Right lobe of liver (tissue), 6 donors: ENCODE results near the gene SPTB. TPM values are rescaled to one million over a fixed set of nuclear protein-coding genes. Genes with fewer than 3 reads are reported as not detected.

Source experiments
- ATAC-seq, 4 donors: fragments of 200-7000 bp; cut with Tn5 transposase; one replicate each; pipeline ENCODE4 v1.9.1; 2020; ENCODE audit warnings: mild to moderate bottlenecking in 4 of 4, moderate library complexity in 4 of 4
- DNase-seq, 3 donors: peaks; one replicate each; pipeline ENCODE4 v3.0.0-alpha.2; 2020
- H3K27ac ChIP-seq, 3 donors: fragments of 200-600 bp; one replicate each; pipeline ENCODE4 v1.8.0; 2022
- H3K27me3 ChIP-seq, 2 donors: fragments of 200-600 bp; one replicate each; pipeline ENCODE4 v1.8.0; 2022
- H3K36me3 ChIP-seq, 4 donors: fragments of 200-600 bp; sonication (generic) in 1 of 4; one replicate each; pipeline versions ENCODE4 v1.5.1 to v1.8.0; 2017 to 2022; ENCODE audit warnings: control low read depth in 1 of 4
- H3K4me1 ChIP-seq, 4 donors: fragments of 200-600 bp; sonication (generic) in 1 of 4; one replicate each; pipeline versions ENCODE4 v1.5.1 to v1.8.0; 2017 to 2022; ENCODE audit warnings: control low read depth in 1 of 4
- H3K4me3 ChIP-seq, 3 donors: fragments of 200-600 bp; one replicate each; pipeline ENCODE4 v1.8.0; 2022
- H3K9me3 ChIP-seq, 4 donors: fragments of 200-600 bp; sonication (generic) in 1 of 4; one replicate each; pipeline versions ENCODE4 v1.5.1 to v1.8.0; 2017 to 2022; ENCODE audit warnings: control low read depth in 1 of 4
- CTCF ChIP-seq, 4 donors: fragments of 200-600 bp in 3 of 4; fragments of 450-650 bp in 1 of 4; IDR thresholded peaks; one replicate each; pipeline versions ENCODE4 v1.5.1 to v1.8.0; 2016 to 2022; ENCODE audit warnings: antibody characterized with exemption in 4 of 4, mild to moderate bottlenecking in 2 of 4
- POLR2A ChIP-seq: fragments of 450-650 bp; IDR thresholded peaks from one replicate; pipeline ENCODE4 v1.6.1; 2017; ENCODE audit warnings: antibody characterized with exemption, mild to moderate bottlenecking
- WGBS: methylation state at CpG from one replicate; pipeline ENCODE4 v1.1.6; 2018; ENCODE audit warnings: low coverage, low lambda C conversion rate; ENCODE audit not compliant: insufficient coverage; ENCODE audit errors: missing lambda C conversion rate; 5-methylcytosine and 5-hydroxymethylcytosine counted together
- intact Hi-C, 2 donors: fragments of 100-400 bp; cut with DNase I; formaldehyde crosslinking; loops; one replicate each; pipeline versions ENCODE4 v1.11.2 to v1.14.1; 2022
- total RNA-seq, 6 experiments: library from RNA; depleted of rRNA in 2 of 6; stranded (reverse); fragments of >200 nt in 2 of 6; fragmentation: NEBNext Ultra II Directional in 3 of 6; extraction: Animal tissue kit (Norgen Biotek cat#: 25700) in 3 of 6; gene quantifications; one replicate each; pipeline versions ENCODE4 v1.1.0 to v1.2.4, GENCODE V29; 2016 to 2023
- donor health status: DM: no; HTN: yes; CAD: no.
- donor health status: DM: no; HTN: no; CAD: no.
- donor health status: DM: no; HTN: no; CAD: no.
- donor health status: DM: no; HTN: yes; CAD: no.
- donor health status: DM: no; HTN: yes; CAD: no.

The SPTB gene
- total RNA-seq, 6 experiments from 2014 or later = 0.12 to 2.4 (median 0.72) TPM

GRCh38 chr14:64729386-64730060 lies 150.2 kb downstream of the SPTB start:
- 54% methylated on average over 3 of the region's 5 CpGs for WGBS
- peak in 2 of 3 donors; percentile 16 to 22 for DNase-seq
- Histone ChIP-seq H3K36me3 (peaks cover 0 to 37% (median 7%) of the 10 kb centered on the region in 4 donors), H3K27ac (no peak overlapping the region), H3K4me1 (peaks cover 0 to 3% (median 0%) of the 10 kb centered on the region in 4 donors), H3K27me3 (no peaks in the 10 kb centered on the region), H3K4me3 (no peak overlapping the region), H3K9me3 (no peaks in the 10 kb centered on the region)
- no peak for TF ChIP-seq CTCF (IDR thresholded peaks at IDR 0.05)
- no peak for TF ChIP-seq POLR2A
- intact Hi-C loops = no loop called here
- ATAC-seq = no peak

- WGBS = 85% methylated on average over 5 of the region's 10 CpGs
- Histone ChIP-seq H3K27ac (no peak overlapping the region), H3K27me3 (no peaks in the 10 kb centered on the region), H3K4me3 (no peak overlapping the region), H3K9me3 (no peaks in the 10 kb centered on the region), H3K36me3 (peaks cover 0 to 37% (median 7%) of the 10 kb centered on the region in 4 donors), H3K4me1 (peaks cover 0 to 7% (median 2%) of the 10 kb centered on the region in 4 donors)
- ATAC-seq (no peak), DNase-seq (peak in 2 of 3 donors; percentile 15 to 34)
- intact Hi-C loops = no loop called here
- TF ChIP-seq CTCF (IDR thresholded peaks at IDR 0.05) (no peak), POLR2A (no peak)
Observed at GRCh38 chr14:64728856-64729255, 150.9 kb downstream of the SPTB start.

- Histone ChIP-seq H3K4me3 (no peak overlapping the region), H3K9me3 (no peaks in the 10 kb centered on the region), H3K4me1 (peaks cover 0 to 9% (median 4%) of the 10 kb centered on the region in 4 donors), H3K27me3 (no peaks in the 10 kb centered on the region), H3K36me3 (peaks cover 0 to 36% (median 7%) of the 10 kb centered on the region in 4 donors), H3K27ac (no peak overlapping the region)
- ATAC-seq = no peak
- no CpG with 5 or more reads among the region's 6 CpGs for WGBS
- intact Hi-C loops = no loop called here
- DNase-seq = peak in 2 of 3 donors; percentile 17 to 40
- no peak for TF ChIP-seq POLR2A
- no peak for TF ChIP-seq CTCF (IDR thresholded peaks at IDR 0.05)
Observed at GRCh38 chr14:64728106-64728505, 151.6 kb downstream of the SPTB start.

- ATAC-seq (no peak), DNase-seq (peak in 2 of 3 donors; percentile 22 to 49)
- H3K4me1 ChIP-seq = peaks cover 0 to 9% (median 4%) of the 10 kb centered on the region in 4 donors
- H3K4me3 ChIP-seq = no peak overlapping the region
- no peaks in the 10 kb centered on the region for H3K27me3 ChIP-seq
- TF ChIP-seq POLR2A (no peak), CTCF (IDR thresholded peaks at IDR 0.05) (no peak)
- 85% methylated on average over 8 of the region's 22 CpGs for WGBS
- intact Hi-C loops = no loop called here
- no peaks in the 10 kb centered on the region for H3K9me3 ChIP-seq
- peaks cover 0 to 31% (median 6%) of the 10 kb centered on the region in 4 donors for H3K36me3 ChIP-seq
- H3K27ac ChIP-seq = no peak overlapping the region
Observed at GRCh38 chr14:64727551-64728071, 152.1 kb downstream of the SPTB start.
